Muscle of back (tissue), 11 donors: Measurements from ENCODE around the gene WDR72. TPM values are rescaled to one million over a fixed set of nuclear protein-coding genes. Genes with fewer than 3 reads are reported as not detected.
"Not testable (repeated sequence)": the region's sequence is repeated elsewhere in the genome, so short reads cannot be mapped to it uniquely, and the experiment has no call there.

Experiments used
- DNase-seq, 3 donors: peaks; one replicate each; pipeline versions ENCODE4 v3.0.0 to v3.0.0-alpha.2; 2013
- polyA plus RNA-seq, 10 donors: library from polyadenylated mRNA; unstranded; fragments of 120-200 nt; gene quantifications; one replicate each; pipeline ENCODE4 v1.2.1, GENCODE V29; 2013; ENCODE audit not compliant: insufficient read length in 10 of 10

Gene WDR72
- polyA plus RNA-seq, 10 donors: 0.27 to 0.80 (median 0.54) TPM

DNA sequence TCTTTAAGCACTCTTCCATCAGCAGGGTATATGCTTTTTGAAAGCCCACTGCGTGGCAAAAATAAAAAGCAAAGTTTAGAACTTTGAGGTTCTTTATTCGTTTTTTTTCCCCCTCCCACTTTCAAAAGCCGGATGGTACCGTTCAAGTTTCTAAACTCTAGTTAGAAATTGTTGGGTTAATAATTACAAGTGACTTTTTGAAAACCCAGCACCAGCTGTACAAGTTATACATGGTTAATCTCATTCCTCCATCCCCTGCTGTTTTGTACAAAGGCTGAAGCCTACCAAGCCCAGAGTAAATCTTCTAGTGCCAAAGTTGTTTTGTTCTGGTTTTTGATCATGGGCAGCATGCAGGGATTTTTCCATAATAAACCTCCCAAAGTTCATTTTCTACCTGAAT lies 48.6 kb downstream of the WDR72 start:
- no peak for DNase-seq

DNA sequence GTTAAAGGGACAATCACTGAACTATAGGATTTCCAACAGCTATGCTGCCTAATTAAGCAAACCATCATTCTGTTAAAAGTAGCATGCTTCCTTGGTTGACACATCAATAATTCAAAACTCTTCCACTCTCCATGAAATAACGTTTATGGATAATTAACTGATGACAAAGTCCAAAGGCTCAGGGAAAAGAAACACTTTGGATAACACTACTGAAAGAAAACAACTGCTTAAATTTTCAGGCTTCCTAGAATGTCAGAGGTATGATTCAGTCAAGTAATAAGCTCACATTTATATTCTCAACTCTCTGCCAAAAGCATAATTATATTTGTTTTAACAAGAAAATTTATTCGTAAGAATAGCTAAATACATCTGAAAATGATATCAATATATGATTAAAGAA lies 49.6 kb downstream of the WDR72 start:
- DNase-seq: no peak

DNA sequence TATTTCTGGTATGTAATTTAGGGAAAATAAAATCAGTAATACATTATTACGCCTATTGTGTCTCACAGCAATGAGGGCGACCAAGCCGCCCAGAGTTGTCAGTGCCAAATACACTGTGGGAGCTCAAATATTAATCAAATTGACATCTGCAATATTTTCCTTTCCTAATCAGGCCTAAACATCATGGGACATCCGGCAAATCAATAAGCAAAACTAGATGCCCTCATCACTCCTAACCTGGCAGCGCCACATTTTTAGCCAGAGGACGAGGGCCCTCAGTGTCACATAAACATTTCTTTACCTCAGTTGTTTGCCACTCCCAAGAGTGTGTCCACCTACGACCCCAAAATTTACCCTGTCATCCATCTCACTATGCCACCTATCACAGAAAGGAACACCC lies 64.1 kb downstream of the WDR72 start:
- no peak for DNase-seq

DNA sequence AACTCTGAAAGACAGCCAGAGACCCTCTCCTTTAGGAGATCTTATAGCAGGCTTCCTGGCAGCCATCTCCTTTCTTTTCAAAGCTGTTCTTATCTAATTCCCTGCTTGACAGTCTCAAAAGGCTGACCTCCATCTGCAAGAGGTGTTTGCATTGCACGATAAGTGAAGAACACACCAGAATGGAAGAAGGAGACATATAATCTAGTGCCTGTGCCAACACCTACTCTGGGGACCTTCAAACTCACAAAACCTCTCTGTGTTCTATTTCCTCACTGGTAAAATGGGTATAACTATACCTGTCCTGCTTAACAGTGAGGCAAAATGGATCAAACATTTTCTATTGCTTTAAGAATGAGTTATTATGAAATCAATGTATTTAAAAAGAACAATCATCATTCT lies 65.0 kb downstream of the WDR72 start:
- no peak for DNase-seq

DNA sequence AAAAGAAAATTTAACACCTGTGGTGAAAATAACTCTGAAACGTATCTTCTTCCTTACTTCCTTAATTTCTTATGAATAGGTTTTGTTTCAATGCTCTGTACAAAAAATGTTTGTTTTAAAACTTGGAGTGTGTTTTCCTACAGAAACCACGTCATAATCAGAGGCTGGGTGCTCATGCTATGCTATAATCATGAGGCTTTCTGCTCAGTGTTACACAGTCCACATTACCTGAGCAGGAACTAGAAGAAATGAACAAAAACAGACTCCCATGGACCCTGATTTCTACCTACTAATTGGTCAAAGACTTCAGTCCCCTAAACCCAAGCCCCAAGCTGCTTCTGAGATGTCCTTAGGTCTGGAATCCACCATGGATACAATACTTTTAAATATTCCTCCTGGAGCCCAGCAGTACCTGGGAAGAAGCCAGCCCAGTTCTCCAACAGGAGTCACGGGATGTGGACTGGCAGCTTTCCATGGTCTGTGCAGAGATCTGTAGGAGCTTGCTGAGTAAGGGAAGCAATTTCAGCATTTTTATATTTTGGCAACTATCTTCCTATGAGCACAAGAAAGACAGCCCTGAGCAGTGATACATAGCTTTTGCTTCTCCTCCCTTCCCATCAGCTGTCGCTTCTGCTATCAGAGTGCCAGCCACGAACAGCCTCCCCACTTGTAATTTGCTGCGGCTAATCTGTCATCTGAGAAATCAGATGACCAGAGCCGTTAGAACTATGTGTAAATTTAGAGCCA lies 65.6 kb downstream of the WDR72 start:
- peak; percentile 10 to 77 (median 56) for DNase-seq

DNA sequence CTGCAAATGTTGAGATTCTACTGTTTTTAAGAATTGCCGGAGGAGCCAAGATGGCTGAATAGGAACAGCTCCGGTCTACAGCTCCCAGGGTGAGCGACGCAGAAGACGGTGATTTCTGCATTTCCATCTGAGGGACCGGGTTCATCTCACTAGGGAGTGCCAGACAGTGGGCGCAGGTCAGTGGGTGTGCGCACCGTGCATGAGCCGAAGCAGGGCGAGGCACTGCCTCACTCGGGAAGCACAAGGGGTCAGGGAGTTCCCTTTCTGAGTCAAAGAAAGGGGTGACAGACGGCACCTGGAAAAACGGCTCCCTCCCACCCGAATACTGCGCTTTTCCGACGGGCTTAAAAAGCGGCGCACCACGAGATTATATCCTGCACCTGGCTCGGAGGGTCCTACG lies 75.3 kb downstream of the WDR72 start:
- DNase-seq: not testable (repeated sequence)

DNA sequence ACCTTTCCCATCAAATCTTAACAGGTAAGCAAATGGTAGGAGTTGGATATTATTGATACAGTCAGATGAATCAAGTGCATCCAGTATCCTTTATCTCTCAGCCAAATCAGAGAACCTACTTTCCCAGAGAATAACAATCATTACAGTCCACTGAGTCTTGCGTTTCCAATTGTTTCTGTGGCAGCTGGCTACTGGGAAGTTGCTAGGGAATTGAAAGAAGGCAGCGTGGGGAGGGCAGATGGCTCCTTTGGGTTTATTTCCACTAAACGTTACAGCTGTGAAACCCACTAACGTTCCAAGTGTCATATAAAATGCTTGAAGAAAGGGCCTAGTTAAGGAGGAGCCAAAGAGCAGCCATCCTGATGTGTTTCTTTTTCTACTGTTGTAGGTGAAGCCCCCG lies 78.4 kb downstream of the WDR72 start:
- DNase-seq: peak in 1 of 3 donors; percentile 10

DNA sequence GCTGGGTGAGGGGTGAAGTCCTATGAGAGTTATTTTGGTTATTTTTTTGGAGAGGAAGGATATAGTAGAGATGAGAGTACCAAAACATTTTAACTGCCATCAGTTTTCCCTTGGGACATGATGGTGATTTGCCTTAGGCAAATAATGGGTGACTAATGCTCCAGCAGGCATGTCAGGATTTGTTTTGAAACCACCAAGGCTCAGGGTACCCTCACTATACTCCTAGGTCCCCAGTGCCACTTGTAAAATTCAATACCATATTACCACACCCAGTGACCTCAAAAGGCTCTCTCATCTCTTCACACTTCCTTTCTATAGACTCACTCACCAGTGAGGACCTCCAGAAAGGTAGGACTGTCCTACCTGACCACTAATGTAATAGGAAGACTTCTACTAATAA lies 83.6 kb downstream of the WDR72 start:
- no peak for DNase-seq

DNA sequence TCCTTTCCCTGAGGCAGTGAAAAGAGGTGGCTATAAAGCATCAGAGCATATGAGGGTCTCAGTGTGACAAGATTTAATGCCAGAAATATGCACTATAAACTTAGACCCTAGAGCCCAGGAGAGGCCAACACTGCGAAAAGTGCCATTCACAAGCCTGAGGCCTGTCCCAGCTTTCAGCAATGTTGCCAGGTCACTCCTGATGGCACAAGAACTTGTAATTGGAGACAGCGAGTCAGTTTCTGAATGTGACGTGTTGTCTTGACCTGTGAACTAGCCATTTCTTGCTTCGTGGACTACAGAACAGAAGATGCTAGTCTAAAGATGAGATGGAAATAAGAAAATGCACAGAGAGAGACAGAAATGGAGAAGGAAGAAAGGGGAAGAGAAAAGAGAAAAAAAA lies 87.9 kb downstream of the WDR72 start:
- no peak for DNase-seq

DNA sequence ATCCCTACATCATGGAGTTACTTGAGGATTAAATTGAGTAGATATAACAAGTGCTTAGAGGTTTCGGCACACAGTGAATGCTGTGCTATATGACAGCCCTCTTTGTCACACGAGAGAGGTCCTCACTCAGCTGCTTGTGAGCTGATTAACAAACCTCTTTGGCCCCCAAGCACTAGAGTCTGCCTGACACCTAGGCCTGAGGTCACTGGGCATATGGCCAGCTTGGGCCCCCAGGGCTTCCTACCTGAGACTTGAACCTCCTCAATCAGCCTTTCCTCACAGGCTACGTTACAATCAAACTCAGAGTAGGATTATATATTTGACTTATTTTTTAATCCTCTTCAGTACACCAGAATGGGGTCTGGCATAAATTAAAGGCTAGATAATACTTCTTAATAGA lies 88.8 kb downstream of the WDR72 start:
- no peak for DNase-seq

DNA sequence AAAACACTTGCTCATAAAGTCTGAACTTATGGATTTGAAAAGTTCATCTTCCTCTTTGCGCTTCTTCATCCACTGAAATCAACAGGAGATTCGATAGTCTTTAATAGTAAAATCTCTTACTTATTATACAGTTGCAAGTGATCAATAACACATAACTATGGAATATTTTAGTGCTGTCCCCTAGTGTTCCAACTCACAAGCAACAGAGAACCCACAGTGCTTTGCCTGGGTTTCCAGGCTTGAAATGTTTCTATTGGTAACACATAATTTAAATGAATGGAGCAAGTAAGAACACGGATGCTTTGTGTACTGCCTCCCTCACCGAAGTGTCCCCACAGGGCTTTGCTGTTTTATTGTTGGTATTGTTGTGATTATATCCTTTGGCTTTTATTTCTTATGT lies 93.5 kb downstream of the WDR72 start:
- DNase-seq: peak in 1 of 3 donors; percentile 2

DNA sequence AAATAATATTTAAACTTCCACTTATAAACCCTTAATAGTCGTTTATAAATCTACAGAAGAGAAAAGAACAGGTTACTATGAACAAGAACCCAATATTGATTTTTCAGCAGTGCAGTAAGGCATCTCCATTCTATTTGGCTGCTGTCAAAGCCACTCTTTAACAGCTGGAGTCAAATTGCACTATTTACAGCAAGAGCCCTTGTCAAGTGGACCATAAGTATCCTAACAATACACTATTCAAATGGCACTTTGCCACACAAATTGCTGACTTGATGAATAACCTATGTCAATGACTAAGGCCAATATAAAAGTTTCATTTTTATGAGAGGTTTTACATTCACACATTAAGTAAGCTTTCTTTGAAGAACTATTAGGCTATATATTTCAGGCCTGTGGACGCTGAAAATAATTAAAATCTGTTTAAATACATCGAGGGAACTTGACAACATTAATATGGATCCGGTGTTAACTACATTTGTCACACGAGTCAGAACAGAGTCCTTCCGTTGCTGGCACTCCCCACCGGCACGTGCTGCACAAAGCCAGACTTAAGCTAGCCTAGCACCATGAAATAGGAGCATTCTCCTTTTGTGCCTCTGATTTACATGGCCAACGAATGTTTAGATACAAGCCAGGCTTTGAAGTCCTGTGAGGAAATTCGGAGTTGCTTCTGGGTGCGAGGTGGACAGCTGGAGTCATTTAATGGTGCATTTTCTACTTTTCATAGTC lies 100.5 kb downstream of the WDR72 start:
- DNase-seq: peak in 1 of 3 donors; percentile 0

DNA sequence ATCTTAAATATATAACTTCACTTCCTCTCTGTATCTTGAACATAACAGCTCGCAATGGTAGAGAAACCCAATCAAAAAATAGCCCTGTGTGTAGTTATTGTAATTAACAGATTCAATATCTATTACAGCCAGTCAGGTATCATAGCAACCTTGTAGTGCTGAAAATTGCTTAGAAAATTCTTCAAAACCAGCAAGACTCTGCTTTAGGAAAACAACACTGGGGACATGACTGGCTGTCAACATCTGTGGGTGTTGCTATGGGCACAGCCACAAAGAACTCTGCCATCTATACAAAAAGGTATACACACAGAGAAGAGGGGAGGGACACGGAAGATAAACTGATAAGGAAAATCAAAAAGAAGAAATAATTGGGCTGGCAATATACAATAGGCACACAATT lies 101.2 kb downstream of the WDR72 start:
- no peak for DNase-seq

DNA sequence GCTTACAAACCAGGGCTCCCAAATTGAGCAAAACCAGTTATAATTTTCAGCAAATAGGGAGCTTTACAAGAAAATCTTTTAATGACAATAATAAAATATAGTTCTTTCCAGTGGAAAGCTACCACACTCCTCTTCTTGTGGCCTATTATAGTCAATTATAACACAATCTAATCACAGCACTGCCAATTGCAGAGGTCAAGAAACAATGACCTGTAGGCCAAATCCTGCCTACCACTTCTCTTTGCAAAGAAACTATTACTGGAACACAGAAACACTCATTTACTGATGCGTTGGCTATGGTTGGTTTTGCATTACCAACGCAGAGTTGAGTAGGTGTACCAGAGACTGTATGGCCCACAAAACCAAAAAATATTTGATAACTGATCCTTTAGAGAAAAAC lies 110.5 kb downstream of the WDR72 start:
- no peak for DNase-seq

DNA sequence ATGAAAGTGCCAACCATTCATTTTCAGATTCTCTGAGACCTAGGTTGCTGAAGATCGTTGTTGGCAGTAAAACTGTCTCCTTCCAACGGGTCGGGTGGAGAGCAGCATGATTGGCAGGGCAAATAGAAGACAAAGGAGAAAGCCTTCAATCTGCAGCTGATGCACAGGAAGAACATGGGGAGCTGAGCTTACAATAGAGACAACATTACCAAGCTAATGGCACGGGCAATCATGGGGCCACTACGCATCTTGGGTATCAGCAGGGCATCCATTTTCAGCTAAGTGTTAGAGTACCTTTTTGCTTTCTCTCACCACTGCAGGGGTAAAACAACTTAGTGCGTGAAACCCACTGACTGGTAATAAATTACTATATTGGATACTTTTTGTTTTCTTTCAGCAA lies 114.8 kb downstream of the WDR72 start:
- DNase-seq: no peak

DNA sequence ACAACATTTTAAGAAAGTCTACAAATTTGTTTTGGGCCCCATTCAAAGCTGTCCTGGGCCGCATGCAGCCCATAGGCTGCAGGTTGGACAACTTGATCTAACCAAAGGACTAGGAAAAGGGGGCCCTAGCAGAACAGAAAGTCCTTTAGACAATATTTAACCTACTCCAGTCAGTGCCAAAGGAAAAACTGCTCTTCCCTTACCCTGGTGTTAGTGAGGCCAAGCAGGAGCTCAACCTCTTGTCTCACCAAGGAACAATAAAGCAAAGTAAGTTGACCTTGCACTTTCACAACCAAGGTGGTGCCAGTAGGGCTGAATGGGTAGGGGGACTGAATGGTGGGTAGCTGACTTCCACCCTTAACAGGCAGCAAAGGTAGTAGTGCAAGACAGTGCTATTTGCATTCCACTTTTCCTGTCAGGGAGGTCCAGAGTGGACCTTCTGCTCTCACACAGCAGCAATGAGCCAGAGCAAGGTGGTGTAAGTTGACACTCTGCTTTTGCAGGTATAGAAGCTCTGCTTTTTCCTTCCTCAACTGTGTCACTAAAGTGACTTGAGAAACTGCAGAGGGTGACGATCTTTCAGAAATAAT lies 124.9 kb downstream of the WDR72 start:
- DNase-seq: no peak

DNA sequence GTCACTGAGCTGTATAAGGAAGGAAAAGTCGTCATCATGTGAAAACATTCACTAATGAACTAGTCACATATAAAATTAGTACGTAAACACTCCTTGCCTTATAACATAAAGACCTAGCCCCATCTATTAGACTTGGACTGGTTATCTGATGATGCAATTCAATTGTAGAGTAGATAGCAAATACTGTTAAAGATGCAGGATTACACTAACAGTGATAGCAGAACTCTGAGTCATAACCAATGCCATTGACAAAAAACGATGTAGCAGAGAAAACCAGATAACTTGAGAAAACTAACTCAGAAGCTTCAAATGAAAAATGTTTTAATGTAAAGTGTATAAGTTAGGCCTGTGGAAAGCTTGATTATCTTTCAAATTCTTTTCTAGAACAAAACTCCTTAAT lies 132.2 kb downstream of the WDR72 start:
- DNase-seq: no peak

DNA sequence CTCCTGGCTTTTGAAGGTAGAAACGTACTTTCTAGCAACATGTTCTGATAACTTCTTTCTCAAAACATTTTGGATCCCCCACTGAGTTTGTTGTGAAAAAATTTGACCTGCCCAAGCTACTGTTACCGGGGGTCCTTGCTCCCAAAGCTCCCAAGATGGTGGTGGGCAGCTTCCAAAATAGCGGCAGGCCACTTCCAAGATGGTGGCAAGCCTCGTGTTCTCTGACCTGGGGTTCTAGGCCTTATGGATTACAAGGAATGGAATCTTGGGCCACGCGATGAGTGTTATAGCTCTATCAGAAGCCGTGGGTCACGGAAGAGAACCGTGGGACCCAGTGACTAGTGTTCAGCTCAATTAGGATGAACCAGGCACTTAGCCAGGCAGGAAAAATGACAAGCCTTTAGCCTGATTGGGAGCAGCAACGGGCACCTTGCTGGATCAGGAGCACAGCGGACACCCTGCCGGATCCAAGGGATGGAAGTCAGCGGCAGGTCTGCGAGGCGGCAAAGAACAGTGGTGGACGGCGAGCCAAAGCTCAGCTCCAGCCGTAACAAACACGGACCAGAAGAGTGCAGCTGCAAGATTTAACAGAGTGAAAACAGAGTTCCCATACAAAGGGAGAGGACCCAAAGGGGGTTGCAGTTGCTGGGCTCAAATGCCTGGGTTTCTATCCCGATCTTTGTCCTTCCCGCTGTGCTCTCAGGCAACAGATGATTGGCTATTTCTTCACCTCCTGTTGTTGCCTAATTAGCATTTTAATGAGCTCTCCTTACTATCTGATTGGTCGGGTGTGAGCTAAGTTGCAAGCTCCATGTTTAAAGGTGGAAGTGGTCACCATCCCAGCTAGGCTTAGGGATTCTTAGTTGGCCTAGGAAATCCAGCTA lies 133.3 kb downstream of the WDR72 start:
- DNase-seq: no peak

DNA sequence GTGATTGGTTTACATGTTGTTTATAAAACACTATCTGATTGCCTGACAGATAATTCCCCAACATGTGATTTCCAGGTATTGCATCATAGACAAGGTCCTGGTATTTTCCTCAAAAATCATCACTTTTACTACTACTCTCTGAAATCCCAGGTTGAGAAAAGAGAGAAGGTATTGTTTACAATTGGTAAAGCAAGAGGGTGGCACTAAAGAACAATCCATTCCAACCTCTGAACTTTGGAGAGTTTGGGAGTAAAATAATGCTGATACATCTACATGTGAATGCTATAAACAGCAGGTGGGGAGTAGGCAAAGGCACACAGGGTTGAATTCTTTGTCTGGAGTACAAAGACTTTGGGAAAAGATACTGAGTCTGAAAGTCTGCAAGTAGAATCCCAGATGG lies 134.2 kb downstream of the WDR72 start:
- no peak for DNase-seq

DNA sequence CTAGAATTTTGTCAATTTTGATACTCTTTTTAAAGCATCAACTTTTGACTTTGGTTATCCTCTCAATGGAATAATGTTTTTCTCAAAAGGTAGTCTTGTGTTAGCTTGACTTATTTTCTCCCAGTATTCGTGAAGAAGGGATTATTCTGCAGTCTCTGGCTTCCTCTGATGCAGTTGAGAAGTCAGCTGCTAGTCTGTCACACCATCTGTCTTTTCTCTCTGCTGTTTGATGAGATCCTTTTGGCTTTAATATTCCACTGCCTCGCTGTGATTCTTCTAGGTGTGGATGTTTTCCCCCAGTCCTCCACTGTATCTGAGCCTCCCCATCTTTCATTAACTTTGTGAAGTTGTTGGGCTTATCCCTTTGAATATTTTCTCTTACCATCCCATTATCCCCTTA lies 141.0 kb downstream of the WDR72 start:
- no peak for DNase-seq

DNA sequence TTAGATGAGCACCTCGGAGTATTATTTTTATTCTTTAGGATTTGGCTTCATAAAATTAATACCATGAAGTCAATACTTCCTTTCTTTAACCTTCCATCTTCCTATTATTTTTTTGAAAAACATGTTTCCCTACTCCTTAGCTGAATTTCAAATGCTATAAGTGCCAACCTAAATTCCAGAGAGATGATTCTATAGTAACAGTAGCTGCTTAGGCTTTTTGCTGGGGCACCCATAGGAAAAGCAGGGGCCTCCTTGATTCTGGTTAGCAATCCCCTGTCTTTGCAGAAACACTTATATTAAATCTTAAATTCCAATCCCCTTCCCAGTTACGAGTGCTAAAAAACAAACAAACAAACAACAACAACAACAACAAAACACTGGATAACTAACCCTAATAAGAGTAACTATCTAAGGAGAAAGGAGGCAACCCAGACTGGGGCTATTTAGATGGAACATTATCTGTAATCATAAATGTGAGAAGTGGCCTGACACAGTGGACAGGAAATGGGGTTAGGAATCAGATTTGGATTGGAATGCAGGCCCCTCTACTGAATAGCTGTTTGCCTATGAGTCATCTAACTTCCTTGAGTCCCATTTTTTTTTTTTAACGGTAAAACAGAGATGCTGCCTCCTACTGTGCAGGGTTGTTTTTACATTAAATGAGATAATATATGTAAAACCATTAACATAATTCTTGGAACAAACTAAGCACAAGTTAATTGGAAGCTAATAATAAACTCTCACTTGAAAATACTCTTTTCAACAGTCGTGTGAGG lies 148.1 kb downstream of the WDR72 start:
- DNase-seq: peak in 1 of 3 donors; percentile 11
